Measurements from ENCODE around the gene FGF22. TPM values are rescaled to one million over a fixed set of nuclear protein-coding genes. Genes with fewer than 3 reads are reported as not detected.

The FGF22 gene
- total RNA-seq, 1 donor, result 0.27 TPM

DNA sequence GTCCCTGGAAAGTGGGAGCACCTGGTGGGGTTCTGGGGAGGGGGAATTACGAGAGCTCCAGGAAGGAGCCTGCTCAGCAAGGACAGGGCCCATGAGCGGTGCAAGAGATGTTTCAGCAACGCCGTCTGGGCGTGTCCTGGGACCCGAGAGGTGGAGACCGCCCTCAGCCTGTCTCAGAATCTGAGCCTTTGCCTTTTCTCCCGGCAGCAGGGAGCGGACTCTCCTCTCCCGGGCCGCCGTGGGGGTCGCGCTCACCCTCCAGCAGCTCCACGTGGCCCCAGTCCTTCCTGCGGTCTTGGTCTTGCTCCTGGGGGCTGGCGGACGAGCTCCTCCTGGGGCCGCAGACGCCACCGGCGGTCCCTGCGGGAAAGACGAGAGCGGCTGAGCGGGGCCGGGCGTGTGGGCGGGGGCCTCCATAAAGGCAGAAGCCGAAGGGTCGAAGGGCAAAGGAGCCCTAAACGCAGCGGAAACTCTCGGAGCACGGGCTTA lies 7.1 kb upstream of the FGF22 start:
- TF ChIP-seq, protein P1, sequence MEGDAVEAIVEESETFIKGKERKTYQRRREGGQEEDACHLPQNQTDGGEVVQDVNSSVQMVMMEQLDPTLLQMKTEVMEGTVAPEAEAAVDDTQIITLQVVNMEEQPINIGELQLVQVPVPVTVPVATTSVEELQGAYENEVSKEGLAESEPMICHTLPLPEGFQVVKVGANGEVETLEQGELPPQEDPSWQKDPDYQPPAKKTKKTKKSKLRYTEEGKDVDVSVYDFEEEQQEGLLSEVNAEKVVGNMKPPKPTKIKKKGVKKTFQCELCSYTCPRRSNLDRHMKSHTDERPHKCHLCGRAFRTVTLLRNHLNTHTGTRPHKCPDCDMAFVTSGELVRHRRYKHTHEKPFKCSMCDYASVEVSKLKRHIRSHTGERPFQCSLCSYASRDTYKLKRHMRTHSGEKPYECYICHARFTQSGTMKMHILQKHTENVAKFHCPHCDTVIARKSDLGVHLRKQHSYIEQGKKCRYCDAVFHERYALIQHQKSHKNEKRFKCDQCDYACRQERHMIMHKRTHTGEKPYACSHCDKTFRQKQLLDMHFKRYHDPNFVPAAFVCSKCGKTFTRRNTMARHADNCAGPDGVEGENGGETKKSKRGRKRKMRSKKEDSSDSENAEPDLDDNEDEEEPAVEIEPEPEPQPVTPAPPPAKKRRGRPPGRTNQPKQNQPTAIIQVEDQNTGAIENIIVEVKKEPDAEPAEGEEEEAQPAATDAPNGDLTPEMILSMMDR (IDR thresholded peaks at IDR 0.05; ENCODE audit: insufficient read depth, low read length), result no peak
- H3K4me3 ChIP-seq (ENCODE audit: low read depth, low read length), result peak overlapping the region; percentile 76
- peak; percentile 49 for DNase-seq (ENCODE audit: low read depth)

DNA sequence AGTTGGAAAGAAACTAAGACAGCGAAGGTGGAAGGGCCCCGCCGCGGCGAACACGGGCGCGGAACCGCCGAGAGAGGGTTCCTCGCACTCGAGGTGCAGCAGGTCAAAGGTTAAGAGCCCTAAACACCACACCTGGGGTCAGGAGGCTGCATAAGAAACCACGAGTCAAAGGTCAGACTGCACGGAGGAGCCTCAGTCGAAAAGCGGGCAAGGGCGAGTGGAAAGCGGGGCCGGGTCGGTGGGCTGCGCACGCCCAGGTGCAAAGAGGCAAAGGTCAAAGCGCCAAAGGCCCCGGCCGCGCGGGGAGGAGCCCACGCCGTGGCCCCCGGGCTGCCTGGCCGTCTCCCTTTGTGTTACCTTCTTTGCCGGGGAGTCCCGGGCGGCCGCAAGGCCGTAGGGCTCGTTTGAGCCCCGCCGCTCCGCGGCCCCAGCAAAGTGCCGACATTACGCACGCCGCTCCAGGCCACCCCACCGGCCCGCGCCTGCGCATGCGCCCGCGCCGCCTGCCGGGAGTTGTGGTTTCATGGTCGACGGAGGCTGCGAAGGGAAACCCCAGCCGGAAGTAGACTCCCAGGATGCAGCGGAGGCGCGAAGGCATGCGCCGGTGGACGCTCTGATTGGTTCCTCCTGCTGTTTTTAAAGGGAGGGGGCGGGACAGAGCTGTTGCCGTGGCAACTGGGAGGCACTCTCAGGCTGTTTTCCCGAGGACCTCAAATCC lies 6.5 kb upstream of the FGF22 start, which contains the start of gene POLRMT:
Gene POLRMT (minus strand): TSS at position 470 of the 718 bp plus-strand sequence. CDS start 25 bp downstream, at position 445.
- H3K4me3 ChIP-seq (ENCODE audit: low read depth, low read length), result peak within 1 kb of the TSS; percentile 80
- peak; percentile 99 for DNase-seq (ENCODE audit: low read depth)
- TF ChIP-seq, protein P1 (IDR thresholded peaks at IDR 0.05; ENCODE audit: insufficient read depth, low read length), result no peak

DNA sequence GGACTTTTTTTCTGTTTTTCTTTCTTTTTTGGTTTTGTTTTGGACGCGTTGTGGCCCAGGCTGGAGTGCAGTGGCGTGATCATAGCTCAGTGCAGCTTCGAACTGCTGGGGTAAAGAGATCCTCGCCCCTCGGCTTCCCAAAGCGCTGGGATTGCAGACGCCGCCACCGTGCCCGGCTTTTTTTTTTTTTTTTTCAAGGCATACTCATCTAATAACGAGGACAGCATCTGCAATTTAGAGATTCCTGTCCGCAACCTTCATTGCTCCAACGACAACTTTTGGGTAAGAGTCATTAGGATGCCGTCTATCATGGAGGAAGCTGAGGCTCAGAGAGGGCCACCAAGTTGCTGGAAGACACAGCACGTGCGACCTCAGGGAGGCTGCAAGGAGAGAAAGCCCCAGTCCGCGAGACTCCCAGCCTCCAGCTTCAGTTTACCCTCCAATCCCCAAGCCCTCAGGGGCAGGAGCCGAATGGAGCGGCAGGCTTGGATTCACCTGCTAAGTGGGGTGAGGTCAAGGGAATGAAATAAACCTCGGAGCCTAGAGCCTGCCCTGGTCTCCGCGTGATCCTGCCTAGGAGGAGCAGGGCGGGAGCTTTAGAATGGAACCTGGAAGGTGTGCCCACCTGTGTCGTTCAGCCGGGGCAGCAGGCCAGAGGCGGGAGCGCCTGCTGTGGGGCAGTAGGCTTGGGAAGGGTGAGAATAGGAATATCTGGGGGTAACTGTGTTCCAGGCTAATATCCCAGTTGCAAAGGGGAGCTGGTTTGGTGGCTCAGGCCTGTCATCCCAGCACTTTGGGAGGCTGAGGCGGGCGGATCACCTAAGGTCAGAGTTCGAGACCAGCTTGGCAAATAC lies 5.7 kb upstream of the FGF22 start:
- DNase-seq (ENCODE audit: low read depth), result no peak
- TF ChIP-seq, protein P1 (IDR thresholded peaks at IDR 0.05; ENCODE audit: insufficient read depth, low read length), result no peak
- peak overlapping the region; percentile 80 for H3K4me3 ChIP-seq (ENCODE audit: low read depth, low read length)

DNA sequence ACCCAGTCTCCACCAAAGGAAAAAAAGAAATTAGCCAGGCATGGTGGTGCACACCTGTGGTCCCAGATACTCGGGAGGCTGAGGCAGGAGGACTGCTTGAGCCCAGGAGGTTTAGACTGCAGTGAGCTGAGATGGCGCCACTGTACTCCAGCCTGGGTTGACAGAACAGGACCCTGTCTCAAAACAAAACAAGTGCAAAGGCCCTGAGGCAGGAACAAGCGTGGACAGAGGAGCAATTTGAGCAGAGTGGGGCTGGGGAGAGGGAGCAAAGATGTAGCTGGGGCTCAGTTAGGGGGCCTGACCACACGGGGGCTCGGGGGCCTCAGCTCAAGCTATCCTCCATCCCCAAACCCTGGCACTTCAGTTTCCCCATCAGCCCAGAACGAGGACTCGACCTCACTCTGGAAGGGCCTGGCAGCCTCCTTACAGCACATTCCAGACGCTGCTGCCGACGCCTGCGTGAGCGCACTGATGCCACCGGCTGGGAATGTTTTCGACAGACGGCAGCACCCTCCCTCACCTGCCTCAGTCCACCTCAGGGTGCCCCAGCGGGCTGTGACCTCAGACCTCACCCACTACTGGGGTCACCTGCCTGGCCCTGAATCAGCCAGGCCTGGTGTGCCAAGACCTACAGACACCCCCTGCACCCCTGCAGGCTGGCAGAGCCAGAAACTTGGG lies 4.6 kb upstream of the FGF22 start:
- no peak for DNase-seq (ENCODE audit: low read depth)
- TF ChIP-seq, protein P1 (IDR thresholded peaks at IDR 0.05; ENCODE audit: insufficient read depth, low read length), result no peak
- H3K4me3 ChIP-seq (ENCODE audit: low read depth, low read length), result no peak overlapping the region

DNA sequence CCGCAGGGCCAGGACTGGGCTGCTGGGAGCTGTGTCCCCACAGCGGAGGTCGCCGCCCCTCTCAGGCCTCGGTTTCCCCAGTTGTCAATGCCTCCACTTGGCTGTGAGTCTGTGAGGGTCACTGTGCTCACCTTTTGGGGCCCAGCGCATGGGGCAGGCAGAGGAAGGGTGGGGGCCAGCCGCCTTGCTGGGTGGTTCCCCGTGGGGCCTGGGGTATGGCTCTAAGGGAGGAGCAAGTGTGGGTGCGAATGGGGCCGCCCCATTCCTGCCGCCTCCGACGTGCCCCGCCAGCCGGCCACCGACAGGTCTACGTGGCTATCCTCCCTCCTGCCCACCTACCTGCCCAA lies 800 bp upstream of the FGF22 start:
- peak overlapping the region; percentile 60 for H3K4me3 ChIP-seq (ENCODE audit: low read depth, low read length)
- TF ChIP-seq, protein P1 (IDR thresholded peaks at IDR 0.05; ENCODE audit: insufficient read depth, low read length), result no peak
- DNase-seq (ENCODE audit: low read depth), result no peak

DNA sequence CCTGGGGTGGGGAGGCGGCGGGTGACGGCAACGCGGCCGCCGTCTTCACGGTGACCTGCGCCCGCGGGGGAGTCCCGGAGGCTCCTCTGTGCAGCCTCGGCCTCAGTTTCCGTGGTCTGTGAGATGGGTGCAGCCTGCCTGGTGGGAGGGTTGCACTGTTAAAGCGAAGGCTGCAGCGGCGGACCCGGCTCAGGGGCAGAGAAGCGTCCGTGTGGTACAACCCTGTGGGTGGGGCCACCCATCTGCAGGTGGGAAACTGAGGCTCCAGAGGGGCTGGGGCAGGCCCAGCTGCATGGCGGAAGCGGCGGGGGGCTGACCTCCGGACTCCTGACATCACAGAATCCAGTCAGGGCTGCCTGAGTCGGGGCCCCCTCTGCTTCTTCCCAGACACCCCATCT lies 481 bp downstream of the FGF22 start:
- peak overlapping the region; percentile 51 for H3K4me3 ChIP-seq (ENCODE audit: low read depth, low read length)
- TF ChIP-seq, protein P1 (IDR thresholded peaks at IDR 0.05; ENCODE audit: insufficient read depth, low read length), result no peak
- no peak for DNase-seq (ENCODE audit: low read depth)

Data from fibroblast of the aortic adventitia (primary cell).